Neural cell (in vitro differentiated cells): Measurements from ENCODE around the gene FRS3.

Source experiments
- EP300 ChIP-seq: fragments of 450-650 bp; conservative IDR thresholded peaks from 2 replicates; pipeline ENCODE4 v1.6.1; 2014; ENCODE audit warnings: antibody characterized with exemption, mild to moderate bottlenecking, moderate library complexity; ENCODE audit not compliant: poor library complexity, severe bottlenecking
- EZH2 ChIP-seq: fragments of 200-600, 300-800 bp; shearing (Covaris generic), sonication (generic); IDR thresholded peaks from 2 replicates; pipeline ENCODE4 v1.6.1; 2014; ENCODE audit warnings: antibody characterized with exemption, low read length, borderline replicate concordance, mild to moderate bottlenecking; ENCODE audit not compliant: insufficient read depth, poor library complexity, severe bottlenecking
- MXI1 ChIP-seq: fragments of 450-650 bp; conservative IDR thresholded peaks from 2 replicates; pipeline ENCODE4 v1.6.1; 2014; ENCODE audit warnings: antibody characterized with exemption, mild to moderate bottlenecking; ENCODE audit not compliant: poor library complexity, severe bottlenecking
- POLR2AphosphoS5 ChIP-seq: IDR thresholded peaks from 2 replicates; pipeline ENCODE4 v1.6.1; 2012
- RAD21 ChIP-seq: fragments of 450-650 bp; conservative IDR thresholded peaks from 2 replicates; pipeline ENCODE4 v1.6.1; 2014; ENCODE audit warnings: antibody characterized with exemption, mild to moderate bottlenecking, moderate library complexity
- SMC3 ChIP-seq: fragments of 450-650 bp; conservative IDR thresholded peaks from 2 replicates; pipeline ENCODE4 v1.6.1; 2014; ENCODE audit warnings: antibody characterized with exemption, mild to moderate bottlenecking, moderate library complexity; ENCODE audit not compliant: poor library complexity
- TAF1 ChIP-seq: IDR thresholded peaks from 2 replicates; pipeline ENCODE4 v1.6.1; 2012; ENCODE audit warnings: low read depth
- TF ChIP-seq, protein P1 (sequence below): fragments of 450-650 bp; IDR thresholded peaks from 2 replicates; pipeline ENCODE4 v1.5.1; 2014; ENCODE audit warnings: antibody characterized with exemption, mild to moderate bottlenecking, moderate library complexity; ENCODE audit not compliant: poor library complexity, severe bottlenecking
- TF ChIP-seq, protein P2 (sequence below): IDR thresholded peaks from 2 replicates; pipeline ENCODE4 v1.6.1; 2012; ENCODE audit warnings: borderline replicate concordance

DNA sequence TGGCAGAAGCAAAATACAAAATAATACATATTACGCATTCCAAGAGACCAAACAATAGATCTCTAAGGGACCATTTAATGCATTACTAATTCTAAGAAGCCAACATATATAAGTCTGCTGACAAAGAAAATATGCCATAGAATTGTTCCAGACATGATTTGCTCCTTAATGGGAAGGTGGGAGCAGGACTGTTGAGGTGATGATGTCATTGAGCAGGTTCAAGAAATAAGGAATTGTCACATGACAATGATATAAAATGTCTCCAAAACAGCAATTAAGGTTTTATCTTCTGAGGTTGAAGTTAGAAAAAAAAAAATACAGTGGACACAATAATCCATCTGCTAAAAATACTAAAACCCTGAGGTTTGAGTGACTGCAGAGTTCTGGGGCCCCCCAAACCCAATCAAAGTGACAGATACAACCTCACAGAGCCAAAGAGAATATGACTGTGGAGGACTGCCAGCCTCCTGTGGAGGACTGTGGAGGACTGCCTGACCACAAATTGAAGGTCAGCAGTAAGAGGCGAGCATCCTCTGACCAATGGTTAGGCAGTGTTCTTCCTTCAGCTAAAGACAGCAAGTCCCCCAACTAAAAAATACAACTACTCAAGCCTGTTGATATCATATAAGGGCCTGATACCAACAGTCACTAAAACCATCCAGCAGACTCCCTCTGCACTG, 46.8 kb upstream of the FRS3 start:
- TF ChIP-seq, protein P1, sequence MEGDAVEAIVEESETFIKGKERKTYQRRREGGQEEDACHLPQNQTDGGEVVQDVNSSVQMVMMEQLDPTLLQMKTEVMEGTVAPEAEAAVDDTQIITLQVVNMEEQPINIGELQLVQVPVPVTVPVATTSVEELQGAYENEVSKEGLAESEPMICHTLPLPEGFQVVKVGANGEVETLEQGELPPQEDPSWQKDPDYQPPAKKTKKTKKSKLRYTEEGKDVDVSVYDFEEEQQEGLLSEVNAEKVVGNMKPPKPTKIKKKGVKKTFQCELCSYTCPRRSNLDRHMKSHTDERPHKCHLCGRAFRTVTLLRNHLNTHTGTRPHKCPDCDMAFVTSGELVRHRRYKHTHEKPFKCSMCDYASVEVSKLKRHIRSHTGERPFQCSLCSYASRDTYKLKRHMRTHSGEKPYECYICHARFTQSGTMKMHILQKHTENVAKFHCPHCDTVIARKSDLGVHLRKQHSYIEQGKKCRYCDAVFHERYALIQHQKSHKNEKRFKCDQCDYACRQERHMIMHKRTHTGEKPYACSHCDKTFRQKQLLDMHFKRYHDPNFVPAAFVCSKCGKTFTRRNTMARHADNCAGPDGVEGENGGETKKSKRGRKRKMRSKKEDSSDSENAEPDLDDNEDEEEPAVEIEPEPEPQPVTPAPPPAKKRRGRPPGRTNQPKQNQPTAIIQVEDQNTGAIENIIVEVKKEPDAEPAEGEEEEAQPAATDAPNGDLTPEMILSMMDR: no peak
- TF ChIP-seq TAF1 (no peak), POLR2AphosphoS5 (no peak), RAD21 (no peak), EP300 (no peak), EZH2 (no peak), SMC3 (no peak), MXI1 (no peak)
- TF ChIP-seq, protein P2, sequence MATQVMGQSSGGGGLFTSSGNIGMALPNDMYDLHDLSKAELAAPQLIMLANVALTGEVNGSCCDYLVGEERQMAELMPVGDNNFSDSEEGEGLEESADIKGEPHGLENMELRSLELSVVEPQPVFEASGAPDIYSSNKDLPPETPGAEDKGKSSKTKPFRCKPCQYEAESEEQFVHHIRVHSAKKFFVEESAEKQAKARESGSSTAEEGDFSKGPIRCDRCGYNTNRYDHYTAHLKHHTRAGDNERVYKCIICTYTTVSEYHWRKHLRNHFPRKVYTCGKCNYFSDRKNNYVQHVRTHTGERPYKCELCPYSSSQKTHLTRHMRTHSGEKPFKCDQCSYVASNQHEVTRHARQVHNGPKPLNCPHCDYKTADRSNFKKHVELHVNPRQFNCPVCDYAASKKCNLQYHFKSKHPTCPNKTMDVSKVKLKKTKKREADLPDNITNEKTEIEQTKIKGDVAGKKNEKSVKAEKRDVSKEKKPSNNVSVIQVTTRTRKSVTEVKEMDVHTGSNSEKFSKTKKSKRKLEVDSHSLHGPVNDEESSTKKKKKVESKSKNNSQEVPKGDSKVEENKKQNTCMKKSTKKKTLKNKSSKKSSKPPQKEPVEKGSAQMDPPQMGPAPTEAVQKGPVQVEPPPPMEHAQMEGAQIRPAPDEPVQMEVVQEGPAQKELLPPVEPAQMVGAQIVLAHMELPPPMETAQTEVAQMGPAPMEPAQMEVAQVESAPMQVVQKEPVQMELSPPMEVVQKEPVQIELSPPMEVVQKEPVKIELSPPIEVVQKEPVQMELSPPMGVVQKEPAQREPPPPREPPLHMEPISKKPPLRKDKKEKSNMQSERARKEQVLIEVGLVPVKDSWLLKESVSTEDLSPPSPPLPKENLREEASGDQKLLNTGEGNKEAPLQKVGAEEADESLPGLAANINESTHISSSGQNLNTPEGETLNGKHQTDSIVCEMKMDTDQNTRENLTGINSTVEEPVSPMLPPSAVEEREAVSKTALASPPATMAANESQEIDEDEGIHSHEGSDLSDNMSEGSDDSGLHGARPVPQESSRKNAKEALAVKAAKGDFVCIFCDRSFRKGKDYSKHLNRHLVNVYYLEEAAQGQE: no peak
